Measurements from ENCODE around the gene SLCO4A1. TPM values are rescaled to one million over a fixed set of nuclear protein-coding genes. Genes with fewer than 3 reads are reported as not detected.

The SLCO4A1 gene
- total and polyA plus RNA-seq, 2 of the 4 experiments (the other 2 are of a cell fraction) = 0.72 to 1.1 TPM

DNA sequence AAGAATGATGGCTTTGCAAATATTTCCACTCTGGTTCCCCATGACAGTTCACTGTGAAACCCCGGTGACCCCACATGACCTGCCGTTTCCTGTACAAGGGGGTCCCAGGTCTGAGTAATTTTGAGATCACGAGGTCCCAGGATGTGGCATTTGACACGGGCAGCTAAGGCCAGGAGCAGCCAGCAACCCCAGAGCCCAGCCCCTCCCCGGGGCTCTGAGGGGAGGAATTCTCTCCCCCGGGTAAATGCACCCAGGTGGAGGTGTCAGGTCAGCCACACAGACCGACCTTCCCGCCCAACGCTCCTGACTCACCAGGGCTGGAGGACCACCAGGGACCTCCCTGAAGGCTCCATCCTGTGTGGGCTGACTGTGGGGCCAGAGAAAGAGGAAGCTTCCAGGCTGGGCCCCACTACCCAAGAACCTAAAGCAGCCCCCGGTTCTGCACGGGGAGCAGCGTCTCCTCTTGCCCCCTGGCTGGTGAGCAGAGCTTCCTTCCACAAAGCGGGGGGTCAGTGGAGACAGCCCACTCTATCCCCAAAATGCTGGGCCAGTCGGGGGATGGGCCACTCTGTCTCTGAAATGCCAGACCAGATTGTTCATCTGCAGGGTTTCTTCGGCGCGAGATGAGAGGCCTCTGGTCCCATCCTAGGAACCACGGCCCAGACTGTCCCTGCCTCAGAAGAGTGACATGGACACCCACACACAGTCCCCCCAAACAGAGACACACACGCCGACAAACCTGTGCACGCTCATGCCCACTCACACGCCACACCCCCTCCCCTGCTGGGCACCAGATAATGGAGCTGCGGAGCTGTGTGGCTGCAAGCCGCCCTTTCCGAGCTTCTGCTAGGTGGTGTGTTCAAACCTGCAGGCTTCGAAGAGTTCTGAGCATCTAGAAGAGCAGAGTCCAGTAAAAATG lies 23.4 kb upstream of the SLCO4A1 start (continued):
- no peak for TF ChIP-seq ELK1 (IDR thresholded peaks at IDR 0.05; ENCODE audit: borderline replicate concordance, low read depth, low read length)

DNA sequence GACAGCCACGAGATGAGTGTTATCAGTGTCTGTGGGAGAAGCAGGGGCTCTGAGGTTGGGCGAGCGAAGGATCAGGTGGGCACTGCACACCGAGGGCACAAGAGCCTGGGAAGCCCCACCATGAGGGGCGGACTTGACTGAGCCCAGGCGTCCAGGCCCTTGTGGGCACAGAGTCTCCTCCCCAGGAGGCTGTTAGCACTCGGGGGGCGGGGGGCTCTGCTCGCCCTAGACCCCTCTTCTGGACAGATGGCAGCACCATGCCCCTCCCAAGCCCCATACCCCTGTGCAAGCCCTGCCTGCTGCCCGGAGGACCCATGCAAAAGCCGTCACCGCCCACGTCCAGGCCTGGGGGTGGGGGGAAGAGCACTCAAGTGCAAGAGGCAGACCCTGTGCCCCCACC lies 21.7 kb upstream of the SLCO4A1 start:
- H2AFZ ChIP-seq (replicated peaks; ENCODE audit: low read length, poor library complexity) = no peak overlapping the region
- ATAC-seq (ENCODE audit: low read depth) = no peak
- H3K4me3 ChIP-seq (ENCODE audit: insufficient read depth, low read depth, low read length) = no peak overlapping the region
- H3K36me3 ChIP-seq (ENCODE audit: control insufficient read depth, insufficient read depth, low read length) = no peaks in the 10 kb centered on the region
- no peak overlapping the region for H3K27ac ChIP-seq (ENCODE audit: insufficient read depth, low read length)
- no peak overlapping the region for H2AK5ac ChIP-seq (ENCODE audit: low read depth, low read length)
- H2BK120ac ChIP-seq (ENCODE audit: low read depth, low read length) = no peak overlapping the region
- no peak overlapping the region for H2BK15ac ChIP-seq (ENCODE audit: low read depth, low read length)
- no peaks in the 10 kb centered on the region for H4K20me1 ChIP-seq (ENCODE audit: insufficient read depth, low read length)
- no peak overlapping the region for H3K4me2 ChIP-seq (ENCODE audit: low read depth, low read length)
- BruUV-seq (replicated peaks) = no TSS peak
- dilution Hi-C loops (cut with HindIII; ENCODE audit: low sequenced_read_pairs, unreplicated experiment) = no loop called here
- no peaks in the 10 kb centered on the region; the same call in 1 of the 2 replicates for H3K27me3 ChIP-seq (ENCODE audit: control insufficient read depth, insufficient read depth, low read length)
- H4K91ac ChIP-seq (ENCODE audit: insufficient read depth, low read depth, low read length) = no peak overlapping the region
- peaks cover 8% of the 10 kb centered on the region; the same call in 1 of the 2 replicates for H3K9me1 ChIP-seq (ENCODE audit: insufficient read depth, low read length)
- H2BK20ac ChIP-seq (ENCODE audit: low read depth, low read length) = no peak overlapping the region
- no peak overlapping the region for H4K5ac ChIP-seq (ENCODE audit: low read depth, low read length)
- H3K79me1 ChIP-seq (ENCODE audit: low read depth in 1 of 2, low read length in 2 of 2) = no peaks in the 10 kb centered on the region
- H2AK9ac ChIP-seq (replicated peaks; ENCODE audit: low read depth, low read length, poor library complexity) = no peak overlapping the region
- in situ Hi-C loops (cut with MboI; ENCODE audit: low sequenced_read_pairs) = loop anchor here (25.0 kb wide), 1 partner anchor 333 kb away; no protein-coding TSS in a partner anchor
- DNase-seq = no peak
- intact Hi-C loops (cut with micrococcal nuclease) = no loop called here
- no peak overlapping the region for H3K4ac ChIP-seq (ENCODE audit: low read depth, low read length)
- H4K8ac ChIP-seq (ENCODE audit: low read depth in 2 of 2, low read length in 2 of 2) = no peak overlapping the region
- no peak overlapping the region for H3K14ac ChIP-seq (replicated peaks; ENCODE audit: low read depth, low read length)
- TF ChIP-seq MXI1 (IDR thresholded peaks at IDR 0.05; ENCODE audit: borderline replicate concordance, low read depth, low read length) = no peak
- no peak for TF ChIP-seq MAFK (IDR thresholded peaks at IDR 0.05; ENCODE audit: low read depth, low read length)
- no peak for TF ChIP-seq USF2 (IDR thresholded peaks at IDR 0.05; ENCODE audit: low read depth, low read length)
- TF ChIP-seq POLR2A (IDR thresholded peaks at IDR 0.05; ENCODE audit: low read depth, low read length) = no peak
- H3K18ac ChIP-seq (ENCODE audit: low read depth, low read length) = no peak overlapping the region
- no peak overlapping the region for H3K56ac ChIP-seq (ENCODE audit: extremely low read depth, insufficient read depth, low read length)
- ChIA-PET CTCF (no interaction called here), POLR2A (ENCODE audit: unreplicated experiment) (no interaction called here)
- no peaks in the 10 kb centered on the region for H3K9me3 ChIP-seq (ENCODE audit: control insufficient read depth, insufficient read depth, low read length)
- H3K4me1 ChIP-seq (ENCODE audit: control insufficient read depth, insufficient read depth, low read length) = peaks cover 9% of the 10 kb centered on the region
- no peak overlapping the region for H3K23ac ChIP-seq (ENCODE audit: low read depth, low read length)
- no peak overlapping the region for H3K9ac ChIP-seq (ENCODE audit: low read depth, low read length)
- no peak overlapping the region for H2BK5ac ChIP-seq (ENCODE audit: low read depth, low read length, poor library complexity, severe bottlenecking)
- WGBS, 2 experiments (ENCODE audit: extremely low coverage in 2 of 2, insufficient read length in 1 of 2) = no CpG with 5 or more reads among the region's 13 CpGs

Data from IMR-90 (cell line).